Stomach smooth muscle (tissue), 2 donors: Measurements from ENCODE around the gene HK3.

ENCODE experiments used
- H3K27ac ChIP-seq: one replicate; pipeline ENCODE4 v1.7.0; 2013; ENCODE audit warnings: mild to moderate bottlenecking, low read length, inconsistent platforms
- H3K27me3 ChIP-seq, 2 donors: one replicate each; pipeline ENCODE4 v1.7.0; 2013; ENCODE audit warnings: low read length in 2 of 2; ENCODE audit not compliant: insufficient read depth in 2 of 2, control insufficient read depth in 1 of 2
- H3K36me3 ChIP-seq, 2 donors: one replicate each; pipeline ENCODE4 v1.7.0; 2013; ENCODE audit warnings: low read length in 2 of 2; ENCODE audit not compliant: control insufficient read depth in 2 of 2, insufficient read depth in 2 of 2
- H3K4me1 ChIP-seq: one replicate; pipeline ENCODE4 v1.7.0; 2013; ENCODE audit warnings: low read length; ENCODE audit not compliant: control insufficient read depth, insufficient read depth
- H3K4me3 ChIP-seq, 2 donors: one replicate each; pipeline ENCODE4 v1.7.0; 2013; ENCODE audit warnings: low read length in 2 of 2
- H3K9ac ChIP-seq, 2 donors: one replicate each; pipeline ENCODE4 v1.7.0; 2013; ENCODE audit warnings: low read length in 2 of 2, mild to moderate bottlenecking in 1 of 2
- H3K9me3 ChIP-seq, 2 donors: one replicate each; pipeline ENCODE4 v1.7.0; 2013; ENCODE audit warnings: low read length in 2 of 2; ENCODE audit not compliant: control insufficient read depth in 2 of 2
- donor health status: healthy.
- donor health status: Pancreatic carcinoma.

Gene HK3

GRCh38 chr5:176899296-176899891 lies at the start of gene HK3:
TSS of gene HK3 (minus strand) at chr5:176899346. CDS start at chr5:176896159, 3,187 bp downstream.
- Histone ChIP-seq H3K4me3 (no peak within 1 kb of the TSS), H3K9ac (no peak within 1 kb of the TSS), H3K27me3 (no peaks in the 10 kb centered on the region), H3K4me1 (peaks cover 5% of the 10 kb centered on the region), H3K36me3 (peaks cover 9 to 18% of the 10 kb centered on the region in 2 donors), H3K9me3 (no peaks in the 10 kb centered on the region), H3K27ac (no peak within 1 kb of the TSS)

GRCh38 chr5:176948458-176948857 lies 49.3 kb upstream of the HK3 start:
- no peaks in the 10 kb centered on the region for H3K4me1 ChIP-seq
- H3K27me3 ChIP-seq = no peaks in the 10 kb centered on the region
- H3K9me3 ChIP-seq = no peaks in the 10 kb centered on the region
- peaks cover 17 to 29% of the 10 kb centered on the region in 2 donors for H3K36me3 ChIP-seq
- no peak overlapping the region for H3K9ac ChIP-seq
- H3K27ac ChIP-seq = no peak overlapping the region
- H3K4me3 ChIP-seq = no peak overlapping the region

GRCh38 chr5:176947847-176948246 lies 48.7 kb upstream of the HK3 start:
- H3K27me3 ChIP-seq = no peaks in the 10 kb centered on the region
- H3K4me1 ChIP-seq = no peaks in the 10 kb centered on the region
- no peak overlapping the region for H3K9ac ChIP-seq
- no peaks in the 10 kb centered on the region for H3K9me3 ChIP-seq
- H3K27ac ChIP-seq = no peak overlapping the region
- peaks cover 23 to 31% of the 10 kb centered on the region in 2 donors for H3K36me3 ChIP-seq
- H3K4me3 ChIP-seq = no peak overlapping the region

GRCh38 chr5:176944268-176944667 lies 45.1 kb upstream of the HK3 start:
- Histone ChIP-seq H3K4me3 (no peak overlapping the region), H3K9ac (no peak overlapping the region), H3K9me3 (no peaks in the 10 kb centered on the region), H3K4me1 (no peaks in the 10 kb centered on the region), H3K36me3 (peaks cover 24 to 27% of the 10 kb centered on the region in 2 donors), H3K27me3 (no peaks in the 10 kb centered on the region), H3K27ac (no peak overlapping the region)

GRCh38 chr5:176943816-176944215 lies 44.7 kb upstream of the HK3 start:
- H3K27me3 ChIP-seq = no peaks in the 10 kb centered on the region
- no peak overlapping the region for H3K9ac ChIP-seq
- peaks cover 24 to 25% of the 10 kb centered on the region in 2 donors for H3K36me3 ChIP-seq
- no peaks in the 10 kb centered on the region for H3K4me1 ChIP-seq
- no peak overlapping the region for H3K27ac ChIP-seq
- H3K4me3 ChIP-seq = no peak overlapping the region
- H3K9me3 ChIP-seq = no peaks in the 10 kb centered on the region

GRCh38 chr5:176941951-176942350 lies 42.8 kb upstream of the HK3 start:
- Histone ChIP-seq H3K4me1 (no peaks in the 10 kb centered on the region), H3K4me3 (no peak overlapping the region), H3K9me3 (no peaks in the 10 kb centered on the region), H3K27me3 (no peaks in the 10 kb centered on the region), H3K27ac (no peak overlapping the region), H3K9ac (no peak overlapping the region), H3K36me3 (peaks cover 25% of the 10 kb centered on the region in 2 donors)

- Histone ChIP-seq H3K4me1 (no peaks in the 10 kb centered on the region), H3K9ac (no peak overlapping the region), H3K27ac (no peak overlapping the region), H3K4me3 (no peak overlapping the region), H3K9me3 (no peaks in the 10 kb centered on the region), H3K27me3 (no peaks in the 10 kb centered on the region), H3K36me3 (peaks cover 10 to 18% of the 10 kb centered on the region in 2 donors)
Observed at GRCh38 chr5:176938472-176938871, 39.3 kb upstream of the HK3 start.

GRCh38 chr5:176935017-176935416 lies 35.9 kb upstream of the HK3 start:
- Histone ChIP-seq H3K9me3 (no peaks in the 10 kb centered on the region), H3K9ac (no peak overlapping the region), H3K36me3 (peaks cover 7 to 19% of the 10 kb centered on the region in 2 donors), H3K4me3 (no peak overlapping the region), H3K27me3 (no peaks in the 10 kb centered on the region), H3K4me1 (no peaks in the 10 kb centered on the region), H3K27ac (no peak overlapping the region)

GRCh38 chr5:176934309-176934930 lies 35.3 kb upstream of the HK3 start:
- Histone ChIP-seq H3K36me3 (peaks cover 7 to 19% of the 10 kb centered on the region in 2 donors), H3K4me1 (no peaks in the 10 kb centered on the region), H3K27me3 (no peaks in the 10 kb centered on the region), H3K4me3 (no peak overlapping the region), H3K27ac (no peak overlapping the region), H3K9ac (no peak overlapping the region), H3K9me3 (no peaks in the 10 kb centered on the region)

GRCh38 chr5:176929654-176930053 lies 30.5 kb upstream of the HK3 start:
- H3K9me3 ChIP-seq = no peaks in the 10 kb centered on the region
- no peaks in the 10 kb centered on the region for H3K4me1 ChIP-seq
- no peak overlapping the region for H3K27ac ChIP-seq
- no peak overlapping the region for H3K9ac ChIP-seq
- H3K36me3 ChIP-seq = peaks cover 8% of the 10 kb centered on the region in 2 donors
- H3K4me3 ChIP-seq = no peak overlapping the region
- H3K27me3 ChIP-seq = no peaks in the 10 kb centered on the region

GRCh38 chr5:176927562-176927961 lies 28.4 kb upstream of the HK3 start:
- Histone ChIP-seq H3K9me3 (no peaks in the 10 kb centered on the region), H3K27ac (no peak overlapping the region), H3K27me3 (no peaks in the 10 kb centered on the region), H3K4me3 (no peak overlapping the region), H3K9ac (no peak overlapping the region), H3K4me1 (no peaks in the 10 kb centered on the region), H3K36me3 (peaks cover 5 to 8% of the 10 kb centered on the region in 2 donors)
